Left lung (tissue), 10 donors: Measurements from ENCODE around the gene LSP1. TPM values are rescaled to one million over a fixed set of nuclear protein-coding genes. Genes with fewer than 3 reads are reported as not detected.
A peak's percentile ranks its signal among the peaks of the same experiment; 100 is the strongest.

Experiments
- ATAC-seq: fragments of 200-7000 bp; cut with Tn5 transposase; one replicate; pipeline ENCODE4 v1.9.1; 2020; ENCODE audit warnings: moderate library complexity
- DNase-seq, 4 donors: peaks; one replicate each; pipeline ENCODE4 v3.0.0-alpha.2; 2013 to 2020
- H3K27ac ChIP-seq, 2 donors: fragments of 200-600 bp; sonication (generic) in 1 of 2; one replicate each; pipeline versions ENCODE4 v1.5.0 to v1.8.0; 2020 to 2021
- H3K27me3 ChIP-seq, 2 donors: fragments of 200-600 bp; sonication (generic) in 1 of 2; one replicate each; pipeline versions ENCODE4 v1.5.0 to v1.8.0; 2020 to 2021
- H3K36me3 ChIP-seq, 2 donors: fragments of 200-600 bp; sonication (generic) in 1 of 2; one replicate each; pipeline versions ENCODE4 v1.5.0 to v1.8.0; 2020 to 2021
- H3K4me1 ChIP-seq, 2 donors: fragments of 200-600 bp; one replicate each; pipeline ENCODE4 v1.8.0; 2021
- H3K4me3 ChIP-seq, 2 donors: fragments of 200-600 bp; sonication (generic) in 1 of 2; one replicate each; pipeline versions ENCODE4 v1.5.0 to v1.8.0; 2020 to 2021; ENCODE audit warnings: mild to moderate bottlenecking in 1 of 2
- H3K9me3 ChIP-seq, 2 donors: fragments of 200-600 bp; sonication (generic) in 1 of 2; one replicate each; pipeline versions ENCODE4 v1.5.0 to v1.8.0; 2020 to 2021
- intact Hi-C, 2 donors: fragments of 100-400 bp; cut with DNase I; formaldehyde crosslinking; loops; one replicate each; pipeline versions ENCODE4 v1.11.2 to v1.14.2; 2022
- polyA plus RNA-seq, 6 donors: library from polyadenylated mRNA; unstranded; fragments of 120-200 nt; gene quantifications; one replicate each; pipeline ENCODE4 v1.2.1, GENCODE V29; 2013; ENCODE audit not compliant: insufficient read length in 6 of 6
- total RNA-seq, 2 donors: library from RNA; stranded (reverse); fragmentation: NEBNext Ultra II Directional; extraction: Animal tissue kit (Norgen Biotek cat#: 25700); gene quantifications; one replicate each; pipeline ENCODE4 v1.2.1, GENCODE V29; 2021
- TF ChIP-seq, protein P1 (sequence below), 2 donors: fragments of 200-600 bp; sonication (generic) in 1 of 2; IDR thresholded peaks; one replicate each; pipeline versions ENCODE4 v1.5.0 to v1.8.0; 2021; ENCODE audit warnings: antibody characterized with exemption in 2 of 2
- donor health status: DM: no; HTN: yes; CAD: no.
- donor health status: DM: no; HTN: no; CAD: no.

Gene LSP1
- total and polyA plus RNA-seq, 8 donors, result 5.9 to 76.6 (median 7.5) TPM

DNA sequence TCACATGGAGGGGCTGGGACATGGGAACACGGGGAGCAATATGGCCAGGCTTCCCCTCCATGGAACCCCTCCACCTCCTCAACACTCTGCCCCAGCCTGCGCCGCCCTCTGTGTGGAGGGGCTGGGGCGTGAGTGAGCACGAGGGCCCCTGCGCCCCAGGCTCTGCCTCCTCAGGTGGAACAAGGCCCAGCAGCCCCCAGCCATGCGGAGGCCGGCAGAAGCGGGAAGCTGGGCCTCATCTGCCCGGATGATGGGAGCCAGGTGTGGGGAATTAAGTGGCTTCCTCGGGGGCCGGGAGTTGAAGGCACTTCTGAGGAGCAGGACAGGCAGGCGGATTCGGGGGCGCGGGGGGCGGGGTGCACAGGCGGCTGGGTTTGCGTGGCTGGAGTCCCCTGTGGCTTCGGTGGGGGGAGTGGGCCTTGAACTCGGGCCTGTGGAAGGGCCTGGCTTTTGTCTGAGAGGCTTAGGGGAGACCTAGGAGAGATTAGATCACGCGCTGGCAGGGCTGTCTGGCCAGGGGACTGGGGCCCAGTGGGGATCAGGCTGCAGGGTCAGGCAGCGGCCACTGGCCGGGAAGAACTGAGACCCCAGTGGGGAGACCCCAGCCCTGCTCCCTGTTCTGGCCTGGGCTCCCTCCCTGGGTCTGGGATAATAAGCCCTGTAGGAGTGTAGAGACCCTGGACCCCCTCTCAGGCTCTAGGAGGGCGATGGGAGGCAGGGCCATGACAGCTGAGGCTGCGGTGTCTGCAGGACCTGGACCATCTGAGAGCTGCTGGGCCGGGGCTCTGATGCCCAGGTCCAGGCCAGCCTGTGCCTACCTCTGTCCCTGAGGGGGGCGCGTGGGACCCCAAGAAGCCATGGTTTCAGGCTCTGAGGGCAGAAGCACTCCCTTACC is 25.5 kb downstream of the LSP1 start:
- intact Hi-C loops, result no loop called here
- Histone ChIP-seq H3K9me3 (no peaks in the 10 kb centered on the region), H3K27me3 (peaks cover 0 to 24% of the 10 kb centered on the region in 2 donors), H3K36me3 (peaks cover 0 to 10% of the 10 kb centered on the region in 2 donors), H3K4me1 (peaks cover 3 to 43% of the 10 kb centered on the region in 2 donors), H3K27ac (no peak overlapping the region), H3K4me3 (no peak overlapping the region)
- DNase-seq (peak in 1 of 4 donors; percentile 66), ATAC-seq (no peak)
- TF ChIP-seq, protein P1, sequence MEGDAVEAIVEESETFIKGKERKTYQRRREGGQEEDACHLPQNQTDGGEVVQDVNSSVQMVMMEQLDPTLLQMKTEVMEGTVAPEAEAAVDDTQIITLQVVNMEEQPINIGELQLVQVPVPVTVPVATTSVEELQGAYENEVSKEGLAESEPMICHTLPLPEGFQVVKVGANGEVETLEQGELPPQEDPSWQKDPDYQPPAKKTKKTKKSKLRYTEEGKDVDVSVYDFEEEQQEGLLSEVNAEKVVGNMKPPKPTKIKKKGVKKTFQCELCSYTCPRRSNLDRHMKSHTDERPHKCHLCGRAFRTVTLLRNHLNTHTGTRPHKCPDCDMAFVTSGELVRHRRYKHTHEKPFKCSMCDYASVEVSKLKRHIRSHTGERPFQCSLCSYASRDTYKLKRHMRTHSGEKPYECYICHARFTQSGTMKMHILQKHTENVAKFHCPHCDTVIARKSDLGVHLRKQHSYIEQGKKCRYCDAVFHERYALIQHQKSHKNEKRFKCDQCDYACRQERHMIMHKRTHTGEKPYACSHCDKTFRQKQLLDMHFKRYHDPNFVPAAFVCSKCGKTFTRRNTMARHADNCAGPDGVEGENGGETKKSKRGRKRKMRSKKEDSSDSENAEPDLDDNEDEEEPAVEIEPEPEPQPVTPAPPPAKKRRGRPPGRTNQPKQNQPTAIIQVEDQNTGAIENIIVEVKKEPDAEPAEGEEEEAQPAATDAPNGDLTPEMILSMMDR (IDR thresholded peaks at IDR 0.05), result no peak

DNA sequence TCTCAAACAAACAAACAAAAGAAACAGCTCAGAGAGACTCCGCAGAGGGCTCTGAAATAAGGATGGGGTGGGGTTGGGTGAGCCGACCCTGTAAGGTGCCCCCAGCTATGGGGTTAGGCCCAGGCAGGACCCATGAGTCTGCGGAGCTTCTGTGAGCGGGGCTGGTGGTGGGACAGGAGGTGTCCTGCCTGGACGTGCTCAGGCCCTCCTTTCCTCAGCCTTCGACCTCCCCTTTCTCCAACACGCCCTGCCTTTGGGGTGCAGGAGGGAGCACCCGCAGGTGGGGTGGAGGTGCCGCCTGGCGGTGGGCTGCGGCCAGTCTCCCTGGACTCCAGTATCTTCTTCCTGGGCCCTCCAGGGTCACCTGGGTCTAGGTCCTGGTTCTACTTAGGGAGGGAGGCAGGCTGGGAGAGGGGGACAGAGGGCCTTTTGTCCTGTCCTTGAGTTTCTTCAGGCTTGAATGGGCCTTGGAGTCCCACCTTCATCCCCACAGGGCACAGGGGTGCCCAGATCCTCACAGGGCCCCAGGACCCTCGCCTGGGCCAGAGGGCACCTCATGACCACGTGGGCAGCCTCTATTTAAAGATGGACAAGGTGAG is 26.6 kb downstream of the LSP1 start:
- H3K9me3 ChIP-seq, result no peaks in the 10 kb centered on the region
- H3K4me1 ChIP-seq, result peaks cover 3 to 43% of the 10 kb centered on the region in 2 donors
- H3K27ac ChIP-seq, result no peak overlapping the region
- no peak for ATAC-seq
- H3K36me3 ChIP-seq, result peaks cover 0 to 20% of the 10 kb centered on the region in 2 donors
- TF ChIP-seq, protein P1 (IDR thresholded peaks at IDR 0.05), result no peak
- H3K27me3 ChIP-seq, result peaks cover 0 to 23% of the 10 kb centered on the region in 2 donors
- no peak overlapping the region for H3K4me3 ChIP-seq
- intact Hi-C loops, result no loop called here
- DNase-seq, result peak in 1 of 4 donors; percentile 50

DNA sequence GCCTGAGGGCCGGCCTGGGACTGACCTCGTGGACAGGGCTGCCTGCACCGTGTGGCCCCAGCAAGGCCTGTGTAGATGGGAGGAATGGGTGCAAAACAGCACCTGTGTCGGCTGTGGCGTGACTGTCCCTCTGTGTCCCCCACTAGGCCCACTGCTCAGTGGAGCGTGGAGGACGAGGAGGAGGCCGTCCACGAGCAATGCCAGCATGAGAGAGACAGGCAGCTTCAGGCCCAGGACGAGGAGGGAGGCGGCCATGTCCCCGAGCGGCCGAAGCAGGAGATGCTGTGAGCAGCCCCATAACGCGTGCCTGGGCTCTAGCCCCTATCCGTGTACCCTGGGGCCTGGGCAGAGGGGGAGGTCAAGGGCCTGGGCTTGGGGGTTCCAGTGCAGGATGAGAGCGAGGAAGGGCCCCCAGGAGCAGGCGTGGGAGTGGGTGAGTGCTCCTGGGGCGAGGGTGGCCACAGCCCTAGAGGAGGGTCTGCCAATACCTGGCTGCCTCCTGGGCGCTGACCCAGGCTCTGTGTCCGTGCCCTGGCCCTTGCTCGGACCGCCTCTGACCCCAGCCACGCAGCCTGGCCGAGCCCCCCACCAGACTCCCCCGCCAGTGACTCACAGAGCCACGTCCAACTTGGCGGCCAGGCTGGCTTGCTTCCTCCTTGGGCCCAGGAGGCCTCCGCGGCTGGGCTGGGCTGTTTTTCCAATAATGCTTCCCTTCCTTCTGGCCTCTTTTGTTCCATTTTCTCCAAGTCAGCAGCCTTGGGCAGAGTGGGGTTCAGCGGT is 27.2 kb downstream of the LSP1 start:
- TF ChIP-seq, protein P1 (IDR thresholded peaks at IDR 0.05), result no peak
- no peaks in the 10 kb centered on the region for H3K9me3 ChIP-seq
- intact Hi-C loops, result no loop called here
- peak in 2 of 4 donors; percentile 53 to 82 for DNase-seq
- no peak overlapping the region for H3K4me3 ChIP-seq
- H3K36me3 ChIP-seq, result peaks cover 0 to 27% of the 10 kb centered on the region in 2 donors
- H3K27me3 ChIP-seq, result peaks cover 0 to 16% of the 10 kb centered on the region in 2 donors
- ATAC-seq, result peak; percentile 16
- peaks cover 3 to 43% of the 10 kb centered on the region in 2 donors for H3K4me1 ChIP-seq
- peak overlapping the region; percentile 37 to 44 for H3K27ac ChIP-seq

DNA sequence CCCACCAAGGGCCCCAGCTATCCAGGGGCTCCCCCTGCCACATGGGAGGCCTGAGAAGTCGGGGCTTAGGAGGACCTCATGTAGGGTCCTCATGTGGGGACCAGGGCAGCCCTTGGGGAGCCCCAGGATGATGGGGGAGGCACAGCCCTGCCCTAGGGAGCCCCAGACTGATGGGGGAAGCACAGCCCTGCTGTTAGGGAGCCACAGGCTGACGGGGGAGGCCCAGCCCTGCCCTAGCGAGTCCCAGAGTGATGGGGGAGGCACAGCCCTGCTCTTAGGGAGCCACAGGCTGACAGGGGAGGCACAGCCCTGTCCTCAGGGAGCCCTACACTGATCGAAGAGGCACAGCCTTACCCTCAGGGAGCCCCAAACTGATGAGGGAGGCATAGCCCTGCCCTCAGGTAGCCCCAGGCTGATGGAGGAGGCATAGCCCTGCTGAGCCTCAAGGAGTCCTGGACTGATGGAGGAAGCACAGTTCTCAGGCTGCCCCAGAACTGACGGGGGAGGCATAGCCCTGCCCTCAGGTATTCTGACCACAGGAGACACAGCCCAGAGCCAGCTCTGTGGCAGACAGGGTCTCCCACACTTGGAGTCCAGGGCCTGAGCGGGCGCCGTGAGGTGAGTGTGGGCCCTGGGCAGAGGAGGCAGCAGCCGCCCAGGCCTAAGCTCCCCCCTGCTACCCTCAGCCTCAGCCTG is 28.0 kb downstream of the LSP1 start:
- ATAC-seq (no peak), DNase-seq (no peak)
- TF ChIP-seq, protein P1 (IDR thresholded peaks at IDR 0.05), result no peak
- Histone ChIP-seq H3K9me3 (no peaks in the 10 kb centered on the region), H3K4me3 (no peak overlapping the region), H3K27me3 (peaks cover 0 to 15% of the 10 kb centered on the region in 2 donors), H3K27ac (peak overlapping the region; percentile 37 to 44), H3K4me1 (peaks cover 3 to 41% of the 10 kb centered on the region in 2 donors), H3K36me3 (peaks cover 0 to 35% of the 10 kb centered on the region in 2 donors)
- intact Hi-C loops, result no loop called here
